ENCODE data around the gene MAD1L1.
A peak's percentile ranks its signal among the peaks of the same experiment; 100 is the strongest.

MAD1L1 gene

GRCh38 chr7:2203766-2204300, 28.9 kb downstream of the MAD1L1 start:
- H3K4ac ChIP-seq (ENCODE audit: low read depth in 1 of 2, low read length in 2 of 2) = no peak overlapping the region
- no peak overlapping the region for H3K4me2 ChIP-seq (ENCODE audit: low read length, poor library complexity, severe bottlenecking)
- WGBS = 37% methylated on average over 13 of the region's 13 CpGs
- no peak overlapping the region for H2BK12ac ChIP-seq (ENCODE audit: low read length in 2 of 2)
- no peak overlapping the region for H3K9ac ChIP-seq (ENCODE audit: low read length)
- H2BK120ac ChIP-seq (ENCODE audit: low read depth, low read length) = no peak overlapping the region
- no peak overlapping the region for H3K4me3 ChIP-seq (ENCODE audit: insufficient read depth in 1 of 2, low read depth in 1 of 2, low read length in 2 of 2)
- H3K9me3 ChIP-seq (ENCODE audit: control insufficient read depth, low read length) = no peaks in the 10 kb centered on the region
- DNase-seq = peak; percentile 50
- no peak overlapping the region for H3K27ac ChIP-seq (ENCODE audit: low read length, poor library complexity, severe bottlenecking)
- peaks cover 34 to 54% of the 10 kb centered on the region in 2 experiments for H3K36me3 ChIP-seq (ENCODE audit: control insufficient read depth in 1 of 2, insufficient read depth in 2 of 2, low read depth in 1 of 2, low read length in 2 of 2)
- H2AK5ac ChIP-seq (ENCODE audit: low read length, severe bottlenecking) = no peak overlapping the region
- H3K18ac ChIP-seq (ENCODE audit: low read depth in 1 of 2, low read length in 2 of 2) = no peak overlapping the region
- no peak overlapping the region for H3K14ac ChIP-seq (ENCODE audit: low read length in 2 of 2)
- H3K27me3 ChIP-seq (ENCODE audit: control insufficient read depth in 1 of 2, insufficient read depth in 1 of 2, low read length in 2 of 2) = no peaks in the 10 kb centered on the region
- no peak overlapping the region for H3K23ac ChIP-seq (ENCODE audit: low read length in 2 of 2)
- H4K8ac ChIP-seq (ENCODE audit: low read length) = no peak overlapping the region
- H3K79me1 ChIP-seq (replicated peaks; ENCODE audit: low read length, poor library complexity, severe bottlenecking) = peaks cover 32% of the 10 kb centered on the region
- no peak overlapping the region for H4K91ac ChIP-seq (ENCODE audit: low read length)
- no peak overlapping the region for H2BK5ac ChIP-seq (ENCODE audit: low read depth, low read length, poor library complexity, severe bottlenecking)
- H2BK15ac ChIP-seq (ENCODE audit: low read depth, poor library complexity, severe bottlenecking) = no peak overlapping the region
- no peak overlapping the region for H2AFZ ChIP-seq (ENCODE audit: low read depth, low read length)
- peaks cover 15% of the 10 kb centered on the region for H3K4me1 ChIP-seq (ENCODE audit: control insufficient read depth, insufficient read depth, low read depth, low read length)

GRCh38 chr7:2202901-2203765, 29.6 kb downstream of the MAD1L1 start:
- H3K18ac ChIP-seq (ENCODE audit: low read depth in 1 of 2, low read length in 2 of 2) = no peak overlapping the region
- WGBS = 89% methylated on average over 20 of the region's 20 CpGs

GRCh38 chr7:2202361-2202761, 30.4 kb downstream of the MAD1L1 start:
- Histone ChIP-seq H2BK12ac (ENCODE audit: low read length in 2 of 2) (no peak overlapping the region), H3K9me3 (ENCODE audit: control insufficient read depth, low read length) (no peaks in the 10 kb centered on the region), H2BK5ac (ENCODE audit: low read depth, low read length, poor library complexity, severe bottlenecking) (no peak overlapping the region), H3K18ac (ENCODE audit: low read depth in 1 of 2, low read length in 2 of 2) (no peak overlapping the region), H4K91ac (ENCODE audit: low read length) (no peak overlapping the region), H2BK15ac (ENCODE audit: low read depth, poor library complexity, severe bottlenecking) (no peak overlapping the region), H3K23ac (ENCODE audit: low read length in 2 of 2) (no peak overlapping the region), H2AK5ac (ENCODE audit: low read length, severe bottlenecking) (no peak overlapping the region), H3K27ac (ENCODE audit: low read length, poor library complexity, severe bottlenecking) (no peak overlapping the region), H2AFZ (ENCODE audit: low read depth, low read length) (no peak overlapping the region), H4K8ac (ENCODE audit: low read length) (no peak overlapping the region), H3K79me1 (replicated peaks; ENCODE audit: low read length, poor library complexity, severe bottlenecking) (peaks cover 41% of the 10 kb centered on the region), H3K36me3 (ENCODE audit: control insufficient read depth in 1 of 2, insufficient read depth in 2 of 2, low read depth in 1 of 2, low read length in 2 of 2) (peaks cover 21 to 53% of the 10 kb centered on the region in 2 experiments), H3K14ac (ENCODE audit: low read length in 2 of 2) (no peak overlapping the region), H3K27me3 (ENCODE audit: control insufficient read depth in 1 of 2, insufficient read depth in 1 of 2, low read length in 2 of 2) (no peaks in the 10 kb centered on the region), H3K4me3 (ENCODE audit: insufficient read depth in 1 of 2, low read depth in 1 of 2, low read length in 2 of 2) (no peak overlapping the region), H3K4me1 (ENCODE audit: control insufficient read depth, insufficient read depth, low read depth, low read length) (peaks cover 15% of the 10 kb centered on the region), H2BK120ac (ENCODE audit: low read depth, low read length) (no peak overlapping the region), H3K9ac (ENCODE audit: low read length) (no peak overlapping the region), H3K4me2 (ENCODE audit: low read length, poor library complexity, severe bottlenecking) (no peak overlapping the region), H3K4ac (ENCODE audit: low read depth in 1 of 2, low read length in 2 of 2) (no peak overlapping the region)
- WGBS = 89% methylated on average over 14 of the region's 14 CpGs
- no peak for DNase-seq

More at GRCh38 chr7:2202901-2203765, 29.6 kb downstream of the MAD1L1 start:
- Histone ChIP-seq H2AFZ (ENCODE audit: low read depth, low read length) (no peak overlapping the region), H4K91ac (ENCODE audit: low read length) (no peak overlapping the region), H3K4me1 (ENCODE audit: control insufficient read depth, insufficient read depth, low read depth, low read length) (peaks cover 15% of the 10 kb centered on the region), H3K14ac (ENCODE audit: low read length in 2 of 2) (no peak overlapping the region), H3K79me1 (replicated peaks; ENCODE audit: low read length, poor library complexity, severe bottlenecking) (peaks cover 37% of the 10 kb centered on the region), H3K27me3 (ENCODE audit: control insufficient read depth in 1 of 2, insufficient read depth in 1 of 2, low read length in 2 of 2) (no peaks in the 10 kb centered on the region), H3K4ac (ENCODE audit: low read depth in 1 of 2, low read length in 2 of 2) (no peak overlapping the region), H3K23ac (ENCODE audit: low read length in 2 of 2) (no peak overlapping the region), H2AK5ac (ENCODE audit: low read length, severe bottlenecking) (no peak overlapping the region), H3K36me3 (ENCODE audit: control insufficient read depth in 1 of 2, insufficient read depth in 2 of 2, low read depth in 1 of 2, low read length in 2 of 2) (peaks cover 29 to 55% of the 10 kb centered on the region in 2 experiments), H2BK5ac (ENCODE audit: low read depth, low read length, poor library complexity, severe bottlenecking) (no peak overlapping the region), H3K9ac (ENCODE audit: low read length) (no peak overlapping the region), H4K8ac (ENCODE audit: low read length) (no peak overlapping the region), H2BK12ac (ENCODE audit: low read length in 2 of 2) (no peak overlapping the region), H3K27ac (ENCODE audit: low read length, poor library complexity, severe bottlenecking) (no peak overlapping the region), H3K4me3 (ENCODE audit: insufficient read depth in 1 of 2, low read depth in 1 of 2, low read length in 2 of 2) (no peak overlapping the region), H2BK15ac (ENCODE audit: low read depth, poor library complexity, severe bottlenecking) (no peak overlapping the region), H3K4me2 (ENCODE audit: low read length, poor library complexity, severe bottlenecking) (no peak overlapping the region), H2BK120ac (ENCODE audit: low read depth, low read length) (no peak overlapping the region), H3K9me3 (ENCODE audit: control insufficient read depth, low read length) (no peaks in the 10 kb centered on the region)
- DNase-seq = peak; percentile 2

GRCh38 chr7:2201686-2202360, 30.9 kb downstream of the MAD1L1 start:
- H2BK12ac ChIP-seq (ENCODE audit: low read length in 2 of 2) = no peak overlapping the region
- H4K8ac ChIP-seq (ENCODE audit: low read length) = no peak overlapping the region
- H3K9me3 ChIP-seq (ENCODE audit: control insufficient read depth, low read length) = no peaks in the 10 kb centered on the region
- H3K23ac ChIP-seq (ENCODE audit: low read length in 2 of 2) = no peak overlapping the region
- H2AK5ac ChIP-seq (ENCODE audit: low read length, severe bottlenecking) = no peak overlapping the region
- H3K4me2 ChIP-seq (ENCODE audit: low read length, poor library complexity, severe bottlenecking) = no peak overlapping the region
- no peaks in the 10 kb centered on the region for H3K27me3 ChIP-seq (ENCODE audit: control insufficient read depth in 1 of 2, insufficient read depth in 1 of 2, low read length in 2 of 2)
- H3K18ac ChIP-seq (ENCODE audit: low read depth in 1 of 2, low read length in 2 of 2) = no peak overlapping the region
- H2AFZ ChIP-seq (ENCODE audit: low read depth, low read length) = no peak overlapping the region
- H3K36me3 ChIP-seq (ENCODE audit: control insufficient read depth in 1 of 2, insufficient read depth in 2 of 2, low read depth in 1 of 2, low read length in 2 of 2) = peaks cover 17 to 55% of the 10 kb centered on the region in 2 experiments
- no peak overlapping the region for H4K91ac ChIP-seq (ENCODE audit: low read length)
- peak overlapping the region in 1 of 2 experiments; percentile 27 for H3K4me3 ChIP-seq (ENCODE audit: insufficient read depth in 1 of 2, low read depth in 1 of 2, low read length in 2 of 2)
- H3K9ac ChIP-seq (ENCODE audit: low read length) = no peak overlapping the region
- no peak overlapping the region for H2BK15ac ChIP-seq (ENCODE audit: low read depth, poor library complexity, severe bottlenecking)
- WGBS = 92% methylated on average over 27 of the region's 31 CpGs
- no peak overlapping the region for H3K27ac ChIP-seq (ENCODE audit: low read length, poor library complexity, severe bottlenecking)
- H2BK120ac ChIP-seq (ENCODE audit: low read depth, low read length) = no peak overlapping the region
- H3K14ac ChIP-seq (ENCODE audit: low read length in 2 of 2) = no peak overlapping the region
- DNase-seq = no peak
- H3K4ac ChIP-seq (ENCODE audit: low read depth in 1 of 2, low read length in 2 of 2) = no peak overlapping the region
- H3K4me1 ChIP-seq (ENCODE audit: control insufficient read depth, insufficient read depth, low read depth, low read length) = peaks cover 15% of the 10 kb centered on the region
- H2BK5ac ChIP-seq (ENCODE audit: low read depth, low read length, poor library complexity, severe bottlenecking) = no peak overlapping the region
- H3K79me1 ChIP-seq (replicated peaks; ENCODE audit: low read length, poor library complexity, severe bottlenecking) = peaks cover 43% of the 10 kb centered on the region

Measured in mesenchymal stem cell (in vitro differentiated cells and primary cell).